ENCODE results near the gene PIGO.

Gene PIGO

GRCh38 chr9:35105571-35106342, 9.4 kb upstream of the PIGO start:
- DNase-seq = no peak

GRCh38 chr9:35105126-35105525, 8.7 kb upstream of the PIGO start:
- no peak for DNase-seq

GRCh38 chr9:35104586-35104985, 8.2 kb upstream of the PIGO start:
- no peak for DNase-seq

GRCh38 chr9:35103660-35104191, 7.3 kb upstream of the PIGO start:
- DNase-seq = no peak

DNA sequence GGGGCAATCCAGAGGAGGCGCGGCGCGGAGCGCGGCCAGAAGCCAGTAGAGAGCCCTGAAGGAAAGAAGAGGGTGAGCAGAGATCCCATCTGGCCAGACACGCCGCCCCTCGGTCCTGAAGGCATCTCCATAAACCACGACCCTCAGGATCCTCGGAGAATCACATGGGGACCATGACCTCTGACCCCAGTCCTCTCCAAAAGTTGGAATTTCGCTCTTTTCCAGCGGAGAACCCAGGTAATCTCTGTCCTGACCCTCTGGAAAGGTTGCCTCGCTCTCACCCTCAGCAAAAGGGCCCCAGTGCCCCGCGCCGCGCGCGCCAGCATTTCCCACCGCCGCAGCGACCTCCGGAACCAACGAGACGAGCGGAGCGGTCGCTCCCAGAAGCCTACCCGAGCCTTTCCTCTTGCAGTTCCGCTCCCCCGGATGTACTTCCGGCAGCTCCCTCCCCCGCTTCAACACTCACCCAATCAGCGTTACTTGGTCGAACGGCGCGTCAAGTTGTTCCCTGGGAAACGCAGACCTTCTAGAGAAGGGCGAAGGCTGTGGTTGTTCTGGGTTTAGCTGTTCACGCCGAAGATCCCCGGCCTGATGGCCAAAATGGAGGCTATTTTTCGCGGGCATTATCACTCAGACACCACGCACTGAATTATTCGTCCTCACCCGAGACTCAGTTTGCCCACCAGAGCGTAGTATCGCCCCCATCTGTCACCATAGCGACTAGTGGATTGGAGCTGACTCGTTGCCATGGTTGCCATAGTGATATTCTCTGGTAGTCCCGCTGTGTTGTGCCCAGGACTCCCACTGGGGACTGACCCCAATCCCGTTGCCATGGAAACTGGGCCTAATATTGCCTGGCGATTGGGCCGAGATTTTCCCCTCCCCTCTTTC, 6.6 kb upstream of the PIGO start, which contains the start of gene STOML2:
Gene STOML2 (minus strand): TSS at position 363 of the 891 bp plus-strand sequence. CDS start 37 bp downstream, at position 326.
- DNase-seq = peak; percentile 97

DNA sequence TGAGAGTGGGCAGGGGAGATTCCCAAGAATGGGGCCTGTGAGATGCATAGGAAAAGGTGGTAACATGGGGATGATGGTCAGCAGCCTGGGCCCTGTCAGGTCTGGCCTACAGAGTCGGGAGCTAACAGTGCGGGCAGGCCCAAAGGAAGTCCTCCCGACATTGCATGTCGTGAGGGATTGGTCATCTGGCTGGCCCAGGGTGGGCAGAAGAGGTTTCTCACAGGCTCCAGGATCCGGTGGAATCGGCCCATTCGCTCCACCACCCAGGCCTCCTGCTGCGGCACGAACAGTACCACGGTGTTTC, 6.0 kb upstream of the PIGO start:
- peak; percentile 19 for DNase-seq

GRCh38 chr9:35097573-35097972, 1.2 kb upstream of the PIGO start:
- no peak for DNase-seq

DNA sequence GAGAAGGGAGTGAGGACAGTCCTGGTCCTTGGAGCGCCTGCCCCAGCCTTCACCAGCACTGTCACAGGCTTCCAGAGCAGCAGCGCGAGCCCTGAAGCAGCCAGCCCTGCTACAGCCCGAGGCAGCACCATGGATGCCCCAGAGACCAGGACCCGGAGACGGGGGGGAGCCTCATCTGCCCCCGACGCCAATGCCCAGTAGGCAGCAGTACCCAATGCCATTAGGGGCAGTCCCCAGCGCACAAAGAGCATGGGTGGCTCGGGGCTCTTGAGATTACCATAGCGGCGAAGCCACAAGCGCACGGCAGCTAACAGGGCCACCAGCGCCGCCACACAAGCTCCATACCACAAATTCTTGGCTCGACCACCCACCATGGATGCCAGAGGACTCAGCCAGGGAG, 4.9 kb downstream of the PIGO start:
- DNase-seq = no peak

GRCh38 chr9:35089434-35089833, 7.0 kb downstream of the PIGO start:
- DNase-seq = no peak

GRCh38 chr9:35085078-35085477, 11.3 kb downstream of the PIGO start:
- DNase-seq = no peak

- peak; percentile 94 for DNase-seq
Measured at GRCh38 chr9:35079426-35080341, 16.7 kb downstream of the PIGO start, which contains the start of gene FANCG. TSS of gene FANCG (minus strand) at chr9:35079942. CDS start at chr9:35079524, 418 bp downstream.

DNA sequence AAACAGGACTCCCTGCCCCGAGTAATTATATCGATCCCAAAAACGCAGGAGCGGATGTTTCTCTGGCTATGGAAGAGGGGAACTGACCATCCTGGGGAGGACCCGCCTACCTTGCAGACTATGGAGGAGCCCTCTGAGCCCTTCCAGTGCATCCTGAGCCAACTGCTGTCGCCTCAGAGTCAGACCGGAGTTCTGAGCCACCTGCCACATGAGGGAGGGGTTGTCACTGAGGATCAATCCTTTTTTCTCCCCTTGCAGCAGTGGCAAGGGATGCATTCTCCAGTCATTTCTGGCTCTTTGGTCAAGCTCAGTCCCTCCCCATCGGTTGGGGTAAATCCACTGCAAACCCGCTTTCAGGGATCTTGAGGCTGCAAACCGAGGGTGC, 17.4 kb downstream of the PIGO start:
- DNase-seq = no peak

GRCh38 chr9:35078066-35078465, 18.3 kb downstream of the PIGO start:
- no peak for DNase-seq

DNA sequence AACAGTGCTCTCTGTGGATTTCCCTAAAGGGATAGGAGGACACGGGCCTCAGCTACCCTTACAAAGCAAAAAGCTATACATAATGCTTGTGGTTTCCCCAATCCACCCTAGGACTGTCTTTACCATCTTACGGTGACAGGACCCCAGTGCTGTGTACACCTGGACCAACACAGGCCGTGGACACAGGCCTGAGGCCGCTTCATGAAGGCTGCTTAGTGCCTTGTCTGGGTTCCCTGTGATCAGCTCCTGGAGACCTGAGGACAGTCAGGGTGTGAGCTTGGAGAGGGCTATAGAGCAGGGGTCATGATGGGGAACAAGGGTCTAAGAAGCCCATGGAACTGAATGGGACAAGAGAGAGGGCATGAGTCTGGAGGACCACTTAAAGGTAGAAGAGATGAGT, 19.5 kb downstream of the PIGO start:
- no peak for DNase-seq

DNA sequence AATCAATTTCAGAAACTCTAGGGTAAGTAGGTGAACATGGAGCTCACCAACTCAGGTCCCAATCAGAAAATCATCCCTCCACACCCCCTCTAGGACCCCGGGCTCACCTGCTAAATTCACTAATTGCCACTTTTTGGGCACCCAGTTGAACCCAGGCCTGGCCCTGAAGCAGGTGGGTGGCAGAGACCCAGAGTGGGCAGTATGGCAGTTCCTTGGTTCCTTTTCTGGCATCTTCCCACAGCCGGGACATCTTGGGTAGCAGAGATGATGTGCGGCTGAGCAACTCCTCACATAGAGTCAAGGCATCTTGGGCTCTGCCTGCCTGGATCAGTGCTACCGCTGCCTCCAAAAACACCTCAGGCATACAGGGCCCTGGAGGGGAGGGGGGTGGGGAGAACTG, 21.0 kb downstream of the PIGO start:
- DNase-seq = no peak

DNA sequence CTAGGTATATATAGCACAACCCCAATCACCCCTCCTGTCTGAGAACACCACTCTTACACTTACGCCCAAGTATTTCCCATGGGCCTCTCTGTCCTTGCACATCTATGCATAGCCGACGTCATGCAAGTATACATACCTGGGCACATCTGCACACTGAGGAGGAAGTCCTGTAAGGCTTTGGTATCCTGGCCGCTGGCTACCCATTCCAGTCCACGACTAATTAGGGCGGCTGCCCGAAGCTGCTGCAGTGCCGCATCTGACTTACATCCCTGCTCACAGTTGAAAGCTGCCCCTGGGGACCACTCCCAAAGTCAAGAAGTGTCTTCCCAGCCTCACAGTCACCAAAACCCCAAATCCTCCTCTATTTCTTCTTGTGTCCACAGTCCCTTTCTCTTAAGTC, 21.6 kb downstream of the PIGO start:
- DNase-seq = no peak

DNA sequence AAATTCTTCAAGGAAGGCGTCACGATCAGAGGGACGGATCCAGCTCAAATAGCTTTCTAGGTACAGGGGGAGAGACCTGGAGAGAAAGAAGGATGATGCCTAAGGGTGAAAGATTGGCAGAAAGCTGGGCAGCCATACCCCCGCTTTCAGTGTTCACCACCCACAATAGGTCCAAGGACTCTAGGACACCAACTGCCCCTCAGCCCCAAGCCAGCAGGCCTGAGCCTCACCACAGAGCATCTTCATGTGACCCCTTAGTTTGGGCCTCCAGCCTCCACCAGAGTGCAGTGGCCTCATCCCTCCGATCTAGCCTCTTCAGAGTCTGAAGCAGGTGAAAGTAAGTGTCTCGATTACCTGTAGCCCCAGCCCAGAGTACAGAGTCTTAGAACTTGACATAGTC, 22.2 kb downstream of the PIGO start:
- no peak for DNase-seq

DNA sequence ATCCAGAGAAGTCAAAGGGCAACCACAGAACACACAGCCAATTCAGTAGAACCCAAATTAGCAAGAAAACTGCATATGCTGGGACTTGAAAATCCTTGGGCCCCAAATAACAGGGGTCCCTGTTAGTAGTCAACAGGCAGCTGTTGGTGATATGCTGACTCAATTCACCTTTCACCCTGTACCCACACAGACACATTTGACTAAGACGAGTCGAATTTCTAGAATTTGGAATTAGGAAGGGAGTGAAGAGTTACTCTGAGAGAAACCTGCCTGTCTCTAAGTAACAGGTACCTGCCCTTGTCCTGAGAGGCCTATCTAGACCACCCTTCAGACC, 23.1 kb downstream of the PIGO start:
- DNase-seq = no peak

DNA sequence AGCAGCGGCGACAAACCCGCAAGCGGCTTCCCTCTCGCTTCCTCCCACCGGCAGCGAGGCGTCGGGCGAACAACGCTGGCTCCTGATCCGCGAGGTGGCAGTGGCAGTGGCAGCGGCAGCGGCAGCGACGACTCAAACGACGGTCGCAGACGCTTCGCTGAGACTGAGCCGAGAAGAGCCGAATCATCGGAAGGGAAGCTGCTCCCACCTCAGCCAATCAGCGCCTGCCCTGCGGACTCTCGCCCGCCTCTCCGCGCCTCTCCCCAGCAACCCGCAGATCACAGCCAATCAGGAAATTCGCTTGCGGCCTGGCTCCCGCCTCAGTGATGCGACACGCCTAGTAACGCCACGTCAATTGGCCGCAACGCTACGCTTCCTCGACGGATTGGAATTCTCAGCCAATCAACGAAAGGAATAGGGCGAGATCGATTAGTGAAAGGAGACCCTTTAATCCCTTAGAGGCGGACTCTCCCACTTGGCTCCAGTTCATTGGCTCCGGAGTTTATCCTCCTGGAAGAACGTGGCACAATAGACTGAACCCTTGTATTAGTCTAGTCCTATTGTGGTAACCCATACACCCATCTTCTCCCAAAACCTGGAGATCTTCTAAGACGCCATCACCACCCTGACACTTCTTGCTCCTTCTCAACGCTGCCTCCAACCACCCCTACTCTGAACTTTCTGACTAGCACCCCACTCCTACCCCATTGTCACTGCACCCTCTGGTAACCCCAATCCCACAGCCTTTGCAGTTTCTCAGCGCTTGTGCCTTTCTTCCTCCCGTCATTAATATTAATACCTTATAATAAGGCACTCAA, 23.7 kb downstream of the PIGO start, which contains the start of gene VCP:
Gene VCP (minus strand): TSS at position 165 of the 818 bp plus-strand sequence. CDS start 272 bp downstream, outside the sequence.
- peak; percentile 100 for DNase-seq

DNA sequence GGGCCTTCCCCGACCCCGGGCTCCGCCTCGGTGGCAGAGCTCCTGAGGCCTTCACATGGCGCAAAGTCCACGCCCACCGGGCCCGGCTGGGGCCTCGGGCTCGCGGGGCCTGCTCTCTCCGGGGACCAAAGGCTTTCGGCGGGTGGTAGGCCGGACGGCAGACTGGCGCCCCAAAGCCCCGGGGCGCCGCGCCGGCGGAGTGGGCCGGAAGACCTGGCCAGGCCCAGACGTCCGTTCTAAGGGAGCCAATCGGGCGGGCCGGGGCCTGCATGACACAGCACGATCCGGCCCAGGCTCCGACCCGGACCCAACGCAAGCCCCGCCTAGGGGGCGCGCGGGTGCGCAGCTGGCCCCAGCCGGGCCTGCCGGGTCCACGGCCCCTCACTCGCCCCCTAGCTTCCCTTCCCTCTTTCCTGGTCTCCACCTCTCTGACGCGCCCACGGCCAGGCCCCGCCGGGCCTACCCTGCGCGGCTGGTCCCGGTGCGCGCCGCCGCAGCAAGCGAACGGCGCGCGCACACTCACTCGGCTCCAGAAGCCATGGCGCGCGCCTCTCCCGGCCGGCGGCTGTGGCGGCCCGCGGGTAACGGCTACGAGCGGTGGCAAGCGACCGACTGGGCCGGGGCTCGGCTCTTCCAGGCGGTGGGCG, 24.5 kb downstream of the PIGO start:
- peak; percentile 87 for DNase-seq

All from fibroblast of skin of back (primary cell).